Omental fat pad (tissue), 4 donors: ENCODE results near the gene NPAT. TPM values are rescaled to one million over a fixed set of nuclear protein-coding genes. Genes with fewer than 3 reads are reported as not detected.

Source experiments
- ATAC-seq: fragments of 150-250 bp; one replicate; pipeline ENCODE4 v1.9.1; 2016; ENCODE audit warnings: mild to moderate bottlenecking, moderate library complexity; ENCODE audit not compliant: low FRiP score
- DNase-seq: peaks from one replicate; pipeline ENCODE4 v3.0.0-alpha.2; 2019; ENCODE audit warnings: low spot score
- small RNA-seq: library from RNA; depleted of rRNA; stranded (forward); fragments of <200 nt; gene quantifications from one replicate; pipeline ENCODE3, GENCODE V24; 2016
- total RNA-seq, 4 donors: library from RNA; depleted of rRNA; stranded (reverse); fragments of >200 nt; gene quantifications; one replicate each; pipeline ENCODE4 v1.1.0, GENCODE V29; 2016
- TF ChIP-seq, protein P1 (sequence below), 3 donors: fragments of 450-650 bp; IDR thresholded peaks; one replicate each; pipeline ENCODE4 v1.5.1; 2016 to 2017; ENCODE audit warnings: antibody characterized with exemption in 3 of 3, mild to moderate bottlenecking in 3 of 3, moderate library complexity in 2 of 3

NPAT gene
- total RNA-seq, 4 donors from 2014 or later = 10.6 to 20.8 (median 11.0) TPM

DNA sequence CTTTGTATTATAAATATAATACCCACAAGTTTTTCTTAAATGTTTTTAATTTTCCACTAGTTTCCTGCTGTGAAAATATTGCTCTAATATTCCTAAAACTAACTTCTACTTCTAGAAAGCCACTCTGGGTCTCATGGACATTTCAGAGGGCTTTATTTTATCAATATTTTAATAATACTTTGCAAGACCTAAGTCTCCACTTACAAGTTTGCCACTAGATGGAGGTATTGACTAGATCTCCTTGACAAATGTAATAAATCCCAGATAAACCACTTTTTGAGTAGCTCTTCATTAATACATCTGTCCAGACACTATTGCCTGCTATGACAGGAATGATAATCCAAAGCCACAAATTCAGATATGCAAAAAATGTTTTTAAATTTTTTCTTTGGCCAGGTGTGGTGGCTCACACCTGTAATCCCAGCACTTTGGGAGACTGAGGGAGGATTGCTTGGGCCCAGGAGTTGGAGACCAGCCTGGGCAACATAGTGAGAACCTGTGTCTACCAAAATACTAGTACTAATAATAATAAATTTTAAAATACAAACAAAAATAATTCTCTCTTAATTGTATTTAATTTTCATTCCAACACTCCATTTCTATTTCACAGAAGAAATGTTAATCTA is 104.6 kb downstream of the NPAT start:
- DNase-seq = no peak
- no peak for ATAC-seq
- TF ChIP-seq, protein P1, sequence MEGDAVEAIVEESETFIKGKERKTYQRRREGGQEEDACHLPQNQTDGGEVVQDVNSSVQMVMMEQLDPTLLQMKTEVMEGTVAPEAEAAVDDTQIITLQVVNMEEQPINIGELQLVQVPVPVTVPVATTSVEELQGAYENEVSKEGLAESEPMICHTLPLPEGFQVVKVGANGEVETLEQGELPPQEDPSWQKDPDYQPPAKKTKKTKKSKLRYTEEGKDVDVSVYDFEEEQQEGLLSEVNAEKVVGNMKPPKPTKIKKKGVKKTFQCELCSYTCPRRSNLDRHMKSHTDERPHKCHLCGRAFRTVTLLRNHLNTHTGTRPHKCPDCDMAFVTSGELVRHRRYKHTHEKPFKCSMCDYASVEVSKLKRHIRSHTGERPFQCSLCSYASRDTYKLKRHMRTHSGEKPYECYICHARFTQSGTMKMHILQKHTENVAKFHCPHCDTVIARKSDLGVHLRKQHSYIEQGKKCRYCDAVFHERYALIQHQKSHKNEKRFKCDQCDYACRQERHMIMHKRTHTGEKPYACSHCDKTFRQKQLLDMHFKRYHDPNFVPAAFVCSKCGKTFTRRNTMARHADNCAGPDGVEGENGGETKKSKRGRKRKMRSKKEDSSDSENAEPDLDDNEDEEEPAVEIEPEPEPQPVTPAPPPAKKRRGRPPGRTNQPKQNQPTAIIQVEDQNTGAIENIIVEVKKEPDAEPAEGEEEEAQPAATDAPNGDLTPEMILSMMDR (IDR thresholded peaks at IDR 0.05) = no peak

DNA sequence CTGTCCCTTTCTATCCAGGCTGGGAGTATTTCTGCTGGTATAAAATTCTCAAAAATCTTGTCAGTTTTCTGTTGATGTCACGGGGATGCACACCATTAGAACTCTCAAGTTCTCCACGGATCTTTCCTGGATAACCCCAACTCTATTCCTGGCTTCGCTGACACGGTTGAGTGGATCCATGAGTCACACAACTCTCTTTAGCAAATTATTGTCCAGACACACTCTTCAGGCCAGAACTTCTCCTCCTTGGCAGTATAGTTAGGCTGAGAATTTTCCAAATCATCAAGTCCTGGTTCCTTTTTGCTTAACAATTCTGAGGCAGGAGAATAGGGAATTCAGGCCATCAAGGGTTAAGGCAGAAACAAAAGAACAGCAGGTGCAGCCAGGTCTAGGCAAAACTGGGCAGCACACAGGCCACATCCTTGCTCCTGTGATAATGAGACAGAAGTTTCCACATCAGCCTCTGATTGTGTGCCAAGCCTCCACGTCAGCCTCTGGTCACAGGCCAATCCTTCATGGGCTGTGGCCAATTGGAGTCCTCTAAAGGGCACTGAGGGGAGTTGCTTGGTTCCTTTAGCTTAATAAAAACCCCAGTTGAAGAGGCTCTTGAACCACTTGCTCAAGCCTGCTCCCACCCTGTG is 106.8 kb downstream of the NPAT start:
- peak; percentile 95 for ATAC-seq
- TF ChIP-seq, protein P1 (IDR thresholded peaks at IDR 0.05) = no peak

DNA sequence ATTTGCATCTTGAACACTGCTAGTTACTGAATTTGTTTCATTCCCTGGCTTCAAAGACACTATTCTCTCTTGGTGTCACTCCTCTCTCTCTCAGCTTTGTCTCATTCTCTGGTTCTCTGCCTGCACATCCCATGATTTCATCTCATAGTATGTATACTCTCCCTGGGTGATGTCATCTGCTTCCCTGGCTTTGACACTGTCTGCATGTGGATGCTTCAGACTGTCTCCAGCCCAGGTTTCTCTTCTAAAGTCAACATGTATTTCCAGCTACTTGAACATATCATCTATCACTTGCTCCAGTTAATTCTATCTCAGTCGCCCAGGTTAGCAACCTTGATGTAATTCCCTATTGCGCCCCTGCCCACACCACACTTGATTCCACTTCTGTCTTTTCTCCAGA is 110.4 kb downstream of the NPAT start:
- TF ChIP-seq, protein P1 (IDR thresholded peaks at IDR 0.05) = no peak
- ATAC-seq (no peak), DNase-seq (no peak)

More for the DNA sequence above, 106.8 kb downstream of the NPAT start:
- peak; percentile 91 for DNase-seq

DNA sequence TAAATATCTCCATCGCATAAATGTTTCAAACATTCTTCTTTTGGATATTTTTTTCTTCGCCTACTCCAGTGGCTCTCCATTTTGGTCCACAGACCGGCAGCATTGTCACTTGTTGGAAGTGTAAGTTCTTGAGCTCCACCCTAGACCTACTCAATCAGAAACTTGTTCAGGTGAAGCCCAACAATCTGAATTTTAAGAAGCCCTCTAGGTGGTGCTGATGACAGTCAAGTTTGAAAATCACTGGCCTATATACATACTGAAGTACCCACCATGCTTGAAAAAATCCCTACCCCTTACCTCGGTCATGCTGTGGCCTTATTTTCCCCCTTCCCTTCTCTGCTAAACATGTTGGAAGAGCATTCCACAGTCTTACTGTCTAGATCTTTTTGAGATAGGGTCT is 111.3 kb downstream of the NPAT start:
- TF ChIP-seq, protein P1 (IDR thresholded peaks at IDR 0.05) = no peak
- DNase-seq = no peak
- ATAC-seq = no peak

Small RNA genes lying within 50 kb of the gene (small RNA-seq; reads per million reads assigned to genes)
- not detected for gene RF00019

Other genes starting within 250 kb of the NPAT start
- 10 to 100 TPM; 21.7 to 44.6 (median 28.1) TPM for gene CUL5, start 213.7 kb downstream of the NPAT start, total RNA-seq
- gene ACAT1, start 101.1 kb downstream of the NPAT start, total RNA-seq = 100 to 1,000 TPM; 118 to 215 (median 168) TPM
- gene ATM, start 429 bp upstream of the NPAT start, total RNA-seq = 10 to 100 TPM; 52.8 to 85.9 (median 58.7) TPM
- gene C11orf65, start 244.9 kb upstream of the NPAT start, total RNA-seq = under 1 TPM in 2 of 4 donors, not detected in 2; 0.28 to 0.32 TPM